ENCODE data around the gene RPS6KA3.
A peak's percentile ranks its signal among the peaks of the same experiment; 100 is the strongest.
"Not testable (repeated sequence)": the region's sequence is repeated elsewhere in the genome, so short reads cannot be mapped to it uniquely, and the experiment has no call there.

Gene RPS6KA3

GRCh38 chrX:20217271-20217670, 49.4 kb downstream of the RPS6KA3 start:
- DNase-seq, result no peak

- DNase-seq, result no peak
Measured at GRCh38 chrX:20215565-20215964, 51.1 kb downstream of the RPS6KA3 start.

- no peak for DNase-seq
Measured at GRCh38 chrX:20212486-20213089, 54.1 kb downstream of the RPS6KA3 start.

- DNase-seq, result no peak
Measured at GRCh38 chrX:20211261-20211786, 55.4 kb downstream of the RPS6KA3 start.

GRCh38 chrX:20205927-20206708, 60.6 kb downstream of the RPS6KA3 start:
- DNase-seq, result no peak

- no peak for DNase-seq
Measured at GRCh38 chrX:20204351-20204750, 62.4 kb downstream of the RPS6KA3 start.

- no peak for DNase-seq
Measured at GRCh38 chrX:20197641-20198210, 69.0 kb downstream of the RPS6KA3 start.

GRCh38 chrX:20189171-20189570, 77.5 kb downstream of the RPS6KA3 start:
- no peak for DNase-seq

- DNase-seq, result no peak
Measured at GRCh38 chrX:20181598-20182329, 84.9 kb downstream of the RPS6KA3 start.

GRCh38 chrX:20177093-20177492, 89.6 kb downstream of the RPS6KA3 start:
- DNase-seq, result no peak

- no peak for DNase-seq
Measured at GRCh38 chrX:20173856-20174255, 92.9 kb downstream of the RPS6KA3 start.

- DNase-seq, result no peak
Measured at GRCh38 chrX:20173313-20173712, 93.4 kb downstream of the RPS6KA3 start.

- DNase-seq, result no peak
Measured at GRCh38 chrX:20171887-20172286, 94.8 kb downstream of the RPS6KA3 start.

GRCh38 chrX:20162516-20162915, 104.2 kb downstream of the RPS6KA3 start:
- DNase-seq, result not testable (repeated sequence)

GRCh38 chrX:20159797-20160385, 106.8 kb downstream of the RPS6KA3 start:
- DNase-seq, result no peak

GRCh38 chrX:20151689-20152088, 115.0 kb downstream of the RPS6KA3 start:
- DNase-seq, result no peak

- no peak for DNase-seq
Measured at GRCh38 chrX:20149326-20149725, 117.4 kb downstream of the RPS6KA3 start.

GRCh38 chrX:20147561-20147960, 119.1 kb downstream of the RPS6KA3 start:
- no peak for DNase-seq

- no peak for DNase-seq
Measured at GRCh38 chrX:20144491-20144890, 122.2 kb downstream of the RPS6KA3 start.

- DNase-seq, result no peak
Measured at GRCh38 chrX:20143561-20143960, 123.1 kb downstream of the RPS6KA3 start.

GRCh38 chrX:20143111-20143510, 123.6 kb downstream of the RPS6KA3 start:
- DNase-seq, result no peak

GRCh38 chrX:20141281-20142220, 125.2 kb downstream of the RPS6KA3 start, which contains the start of gene EIF1AX:
Gene EIF1AX (minus strand): TSS chrX:20141838. CDS start chrX:20141640, 198 bp downstream.
- peak; percentile 93 to 99 for DNase-seq
